ENCODE results near the gene CD274.
"Not testable (repeated sequence)": the region's sequence is repeated elsewhere in the genome, so short reads cannot be mapped to it uniquely, and the experiment has no call there.

CD274 gene

GRCh38 chr9:5453673-5454072 is 3.3 kb downstream of the CD274 start:
- Histone ChIP-seq H3K4me3 (no peak overlapping the region), H3K27ac (peak overlapping the region; percentile 39 to 42)
- no peak for DNase-seq (ENCODE audit: low spot score)
- no peak for TF ChIP-seq CTCF (IDR thresholded peaks at IDR 0.05)

GRCh38 chr9:5455181-5455580 is 4.8 kb downstream of the CD274 start:
- no peak for DNase-seq (ENCODE audit: low spot score)
- Histone ChIP-seq H3K27ac (no peak overlapping the region), H3K4me3 (no peak overlapping the region)
- TF ChIP-seq CTCF (IDR thresholded peaks at IDR 0.05): no peak

- DNase-seq (ENCODE audit: low spot score): no peak
- no peak overlapping the region for H3K27ac ChIP-seq
- H3K4me3 ChIP-seq: no peak overlapping the region
- no peak for TF ChIP-seq CTCF (IDR thresholded peaks at IDR 0.05)
These were observed 9.0 kb downstream of the CD274 start for GRCh38 chr9:5459289-5459829.

- no peak for TF ChIP-seq CTCF (IDR thresholded peaks at IDR 0.05)
- DNase-seq (ENCODE audit: low spot score): no peak
- Histone ChIP-seq H3K4me3 (no peak overlapping the region), H3K27ac (no peak overlapping the region)
These were observed 9.8 kb downstream of the CD274 start for GRCh38 chr9:5460157-5460556.

- H3K4me3 ChIP-seq; H3K27ac ChIP-seq; DNase-seq (ENCODE audit: low spot score): not testable (repeated sequence)
These were observed 14.5 kb downstream of the CD274 start for GRCh38 chr9:5464831-5465330.

- Histone ChIP-seq H3K4me3 (no peak overlapping the region), H3K27ac (no peak overlapping the region)
- no peak for DNase-seq (ENCODE audit: low spot score)
- TF ChIP-seq CTCF (IDR thresholded peaks at IDR 0.05): no peak
These were observed 15.7 kb downstream of the CD274 start for GRCh38 chr9:5466005-5466404.

GRCh38 chr9:5466766-5467165 is 16.4 kb downstream of the CD274 start:
- Histone ChIP-seq H3K27ac (no peak overlapping the region), H3K4me3 (no peak overlapping the region)
- DNase-seq (ENCODE audit: low spot score): no peak
- TF ChIP-seq CTCF (IDR thresholded peaks at IDR 0.05): no peak

Measured in coronary artery (tissue), 2 donors.